Parathyroid adenoma (tissue), 2 donors: ENCODE data around the gene CNTN1.
A peak's percentile ranks its signal among the peaks of the same experiment; 100 is the strongest.

Experiments used
- H2AFZ ChIP-seq: fragments of 300-600 bp; sonication (generic); one replicate; pipeline ENCODE4 v1.7.0; 2017; ENCODE audit warnings: antibody characterized with exemption, mild to moderate bottlenecking
- H3K27ac ChIP-seq: fragments of 300-600 bp; sonication (generic); one replicate; pipeline ENCODE4 v1.7.0; 2017
- H3K27me3 ChIP-seq: fragments of 300-600 bp; sonication (generic); one replicate; pipeline ENCODE4 v1.7.0; 2017; ENCODE audit warnings: low read length; ENCODE audit not compliant: control insufficient read depth, insufficient read depth
- H3K36me3 ChIP-seq: fragments of 300-600 bp; sonication (generic); one replicate; pipeline ENCODE4 v1.7.0; 2017; ENCODE audit warnings: low read length; ENCODE audit not compliant: control insufficient read depth, insufficient read depth
- H3K4me1 ChIP-seq: fragments of 300-600 bp; sonication (generic); one replicate; pipeline ENCODE4 v1.7.0; 2017; ENCODE audit warnings: control low read depth
- H3K4me2 ChIP-seq: fragments of 300-600 bp; sonication (generic); one replicate; pipeline ENCODE4 v1.7.0; 2017; ENCODE audit warnings: low read length
- H3K4me3 ChIP-seq: fragments of 300-600 bp; sonication (generic); one replicate; pipeline ENCODE4 v1.7.0; 2017; ENCODE audit warnings: low read depth, low read length
- H3K79me2 ChIP-seq: fragments of 300-600 bp; sonication (generic); one replicate; pipeline ENCODE4 v1.7.0; 2017; ENCODE audit warnings: control low read depth
- H3K9ac ChIP-seq: fragments of 300-600 bp; sonication (generic); one replicate; pipeline ENCODE4 v1.7.0; 2017; ENCODE audit warnings: mild to moderate bottlenecking
- H3K9me3 ChIP-seq: fragments of 300-600 bp; sonication (generic); one replicate; pipeline ENCODE4 v1.7.0; 2017; ENCODE audit warnings: low read length; ENCODE audit not compliant: control insufficient read depth
- TF ChIP-seq, protein P1 (sequence below): fragments of 300-600 bp; sonication (generic); IDR thresholded peaks from one replicate; pipeline ENCODE4 v1.7.0; 2017; ENCODE audit warnings: antibody characterized with exemption, mild to moderate bottlenecking
- donor health status: primary hyperparathyroidism.

The CNTN1 gene

GRCh38 chr12:40692765-40693206 lies 547 bp downstream of the CNTN1 start:
- H2AFZ ChIP-seq, result peak overlapping the region; percentile 84
- peaks cover 3% of the 10 kb centered on the region for H3K4me1 ChIP-seq
- H3K36me3 ChIP-seq, result no peaks in the 10 kb centered on the region
- H3K27ac ChIP-seq, result peak overlapping the region; percentile 50
- no peak overlapping the region for H3K9ac ChIP-seq
- no peaks in the 10 kb centered on the region for H3K79me2 ChIP-seq
- peak overlapping the region; percentile 48 for H3K4me3 ChIP-seq
- no peaks in the 10 kb centered on the region for H3K27me3 ChIP-seq
- no peaks in the 10 kb centered on the region for H3K9me3 ChIP-seq
- peak overlapping the region; percentile 68 for H3K4me2 ChIP-seq
- TF ChIP-seq, protein P1, sequence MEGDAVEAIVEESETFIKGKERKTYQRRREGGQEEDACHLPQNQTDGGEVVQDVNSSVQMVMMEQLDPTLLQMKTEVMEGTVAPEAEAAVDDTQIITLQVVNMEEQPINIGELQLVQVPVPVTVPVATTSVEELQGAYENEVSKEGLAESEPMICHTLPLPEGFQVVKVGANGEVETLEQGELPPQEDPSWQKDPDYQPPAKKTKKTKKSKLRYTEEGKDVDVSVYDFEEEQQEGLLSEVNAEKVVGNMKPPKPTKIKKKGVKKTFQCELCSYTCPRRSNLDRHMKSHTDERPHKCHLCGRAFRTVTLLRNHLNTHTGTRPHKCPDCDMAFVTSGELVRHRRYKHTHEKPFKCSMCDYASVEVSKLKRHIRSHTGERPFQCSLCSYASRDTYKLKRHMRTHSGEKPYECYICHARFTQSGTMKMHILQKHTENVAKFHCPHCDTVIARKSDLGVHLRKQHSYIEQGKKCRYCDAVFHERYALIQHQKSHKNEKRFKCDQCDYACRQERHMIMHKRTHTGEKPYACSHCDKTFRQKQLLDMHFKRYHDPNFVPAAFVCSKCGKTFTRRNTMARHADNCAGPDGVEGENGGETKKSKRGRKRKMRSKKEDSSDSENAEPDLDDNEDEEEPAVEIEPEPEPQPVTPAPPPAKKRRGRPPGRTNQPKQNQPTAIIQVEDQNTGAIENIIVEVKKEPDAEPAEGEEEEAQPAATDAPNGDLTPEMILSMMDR, result no peak

GRCh38 chr12:40693207-40693821 lies 1.1 kb downstream of the CNTN1 start:
- no peak overlapping the region for H3K9ac ChIP-seq
- H3K4me3 ChIP-seq, result peak overlapping the region; percentile 48
- no peaks in the 10 kb centered on the region for H3K36me3 ChIP-seq
- peak overlapping the region; percentile 84 for H2AFZ ChIP-seq
- peaks cover 3% of the 10 kb centered on the region for H3K4me1 ChIP-seq
- no peaks in the 10 kb centered on the region for H3K27me3 ChIP-seq
- peak overlapping the region; percentile 68 for H3K4me2 ChIP-seq
- H3K27ac ChIP-seq, result peak overlapping the region; percentile 50
- H3K79me2 ChIP-seq, result no peaks in the 10 kb centered on the region
- TF ChIP-seq, protein P1, result no peak
- H3K9me3 ChIP-seq, result no peaks in the 10 kb centered on the region

DNA sequence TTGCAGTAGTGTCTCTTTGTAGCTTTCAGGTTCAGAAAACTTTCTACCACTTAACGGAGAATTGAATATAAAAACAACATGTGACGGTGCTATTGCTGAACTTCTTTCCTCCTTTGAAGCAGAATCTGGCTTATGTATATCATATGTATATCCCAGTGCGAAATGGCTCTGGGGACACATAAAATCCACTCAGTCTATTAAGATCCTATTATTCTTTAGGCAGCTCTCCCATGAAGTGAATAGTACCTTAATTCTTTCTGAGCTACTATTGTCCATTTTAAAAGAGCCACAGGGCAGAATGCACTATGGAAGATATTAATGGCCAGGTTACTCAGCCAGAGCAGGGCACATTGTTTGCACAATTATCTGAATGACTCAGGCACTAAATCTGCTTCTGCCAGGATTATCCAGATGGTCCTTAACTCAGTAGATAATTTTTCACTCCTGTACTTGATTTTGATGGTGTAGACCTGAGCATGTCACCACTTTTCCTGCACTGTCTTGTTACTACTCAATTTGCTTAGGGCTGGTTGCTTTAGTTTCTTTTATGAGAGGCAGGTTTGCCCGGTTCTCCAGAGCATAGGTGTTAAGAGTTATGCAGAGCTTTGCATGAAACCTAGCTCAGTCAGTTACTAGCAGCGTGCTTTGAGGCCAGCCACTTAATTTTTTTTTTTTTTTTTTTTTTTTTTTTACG lies 5.5 kb downstream of the CNTN1 start:
- H3K27ac ChIP-seq, result no peak overlapping the region
- no peaks in the 10 kb centered on the region for H3K27me3 ChIP-seq
- no peak overlapping the region for H3K4me2 ChIP-seq
- no peak overlapping the region for H2AFZ ChIP-seq
- no peak overlapping the region for H3K9ac ChIP-seq
- H3K4me3 ChIP-seq, result no peak overlapping the region
- no peaks in the 10 kb centered on the region for H3K4me1 ChIP-seq
- H3K36me3 ChIP-seq, result no peaks in the 10 kb centered on the region
- no peaks in the 10 kb centered on the region for H3K9me3 ChIP-seq
- no peaks in the 10 kb centered on the region for H3K79me2 ChIP-seq
- TF ChIP-seq, protein P1, result no peak

DNA sequence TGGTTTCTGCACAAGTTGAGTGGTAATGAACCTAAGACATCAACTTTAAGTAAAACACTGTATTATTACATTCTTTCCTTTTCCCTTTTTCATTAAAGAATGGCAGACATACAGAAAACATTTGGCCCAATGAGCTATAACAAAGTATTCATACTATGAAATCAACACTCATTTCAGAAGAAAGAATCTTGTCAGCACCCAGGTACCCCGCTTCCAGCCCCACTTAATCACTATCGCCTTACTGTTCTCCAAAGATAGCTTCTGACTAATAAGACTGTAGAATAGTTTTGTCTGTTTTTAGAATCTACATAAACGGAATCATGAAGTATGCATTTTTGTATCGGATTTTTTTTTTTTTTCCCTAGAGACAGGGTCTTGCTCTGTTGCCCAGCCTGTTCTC lies 9.5 kb downstream of the CNTN1 start:
- H3K4me3 ChIP-seq, result no peak overlapping the region
- TF ChIP-seq, protein P1, result no peak
- H3K79me2 ChIP-seq, result no peaks in the 10 kb centered on the region
- no peak overlapping the region for H3K9ac ChIP-seq
- H3K4me1 ChIP-seq, result no peaks in the 10 kb centered on the region
- no peaks in the 10 kb centered on the region for H3K9me3 ChIP-seq
- no peak overlapping the region for H3K27ac ChIP-seq
- H3K27me3 ChIP-seq, result no peaks in the 10 kb centered on the region
- no peak overlapping the region for H3K4me2 ChIP-seq
- no peak overlapping the region for H2AFZ ChIP-seq
- no peaks in the 10 kb centered on the region for H3K36me3 ChIP-seq
